AG10803 (cell line): ENCODE measurements around the gene CCNK.

Source experiments
- DNase-seq: peaks from one replicate; pipeline ENCODE4 v3.0.0; 2010; ENCODE audit warnings: low read depth
- H3K4me3 ChIP-seq: 2 replicates; pipeline ENCODE4 v1.5.1; 2011; ENCODE audit warnings: mild to moderate bottlenecking, low read length, control low read depth
- TF ChIP-seq, protein P1 (sequence below): conservative IDR thresholded peaks from 2 replicates; pipeline ENCODE4 v1.5.1; 2011; ENCODE audit warnings: mild to moderate bottlenecking, low read length, control low read depth, inconsistent platforms

Gene CCNK

DNA sequence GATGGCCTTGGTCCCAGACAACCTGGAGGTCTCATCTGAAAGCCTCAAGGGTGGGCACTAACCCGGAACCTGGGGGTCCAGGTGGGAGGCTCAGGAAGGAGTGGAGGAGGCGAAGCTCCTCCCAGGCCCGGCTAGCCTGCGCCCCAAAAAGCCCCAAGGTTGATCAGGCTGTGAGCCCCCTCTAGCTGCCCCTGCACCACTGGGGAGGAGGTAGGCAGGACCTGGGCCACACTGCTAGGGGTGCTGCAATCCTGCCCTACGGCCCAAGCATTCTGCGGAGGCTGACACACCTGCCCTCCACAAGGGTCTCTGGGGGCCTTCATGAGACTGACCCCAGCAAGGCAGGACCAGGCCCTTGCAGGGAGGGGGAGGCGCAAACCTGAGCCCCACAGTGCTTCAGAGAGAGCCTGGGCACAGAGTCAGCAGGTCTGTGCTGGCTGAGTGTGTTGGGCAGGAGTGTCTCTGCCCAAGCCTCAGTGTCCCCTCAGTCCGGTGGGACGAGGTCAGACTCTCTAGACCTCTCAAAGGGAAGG is 70.9 kb downstream of the CCNK start:
- no peak for DNase-seq
- H3K4me3 ChIP-seq, result no peak overlapping the region
- TF ChIP-seq, protein P1, sequence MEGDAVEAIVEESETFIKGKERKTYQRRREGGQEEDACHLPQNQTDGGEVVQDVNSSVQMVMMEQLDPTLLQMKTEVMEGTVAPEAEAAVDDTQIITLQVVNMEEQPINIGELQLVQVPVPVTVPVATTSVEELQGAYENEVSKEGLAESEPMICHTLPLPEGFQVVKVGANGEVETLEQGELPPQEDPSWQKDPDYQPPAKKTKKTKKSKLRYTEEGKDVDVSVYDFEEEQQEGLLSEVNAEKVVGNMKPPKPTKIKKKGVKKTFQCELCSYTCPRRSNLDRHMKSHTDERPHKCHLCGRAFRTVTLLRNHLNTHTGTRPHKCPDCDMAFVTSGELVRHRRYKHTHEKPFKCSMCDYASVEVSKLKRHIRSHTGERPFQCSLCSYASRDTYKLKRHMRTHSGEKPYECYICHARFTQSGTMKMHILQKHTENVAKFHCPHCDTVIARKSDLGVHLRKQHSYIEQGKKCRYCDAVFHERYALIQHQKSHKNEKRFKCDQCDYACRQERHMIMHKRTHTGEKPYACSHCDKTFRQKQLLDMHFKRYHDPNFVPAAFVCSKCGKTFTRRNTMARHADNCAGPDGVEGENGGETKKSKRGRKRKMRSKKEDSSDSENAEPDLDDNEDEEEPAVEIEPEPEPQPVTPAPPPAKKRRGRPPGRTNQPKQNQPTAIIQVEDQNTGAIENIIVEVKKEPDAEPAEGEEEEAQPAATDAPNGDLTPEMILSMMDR, result no peak

DNA sequence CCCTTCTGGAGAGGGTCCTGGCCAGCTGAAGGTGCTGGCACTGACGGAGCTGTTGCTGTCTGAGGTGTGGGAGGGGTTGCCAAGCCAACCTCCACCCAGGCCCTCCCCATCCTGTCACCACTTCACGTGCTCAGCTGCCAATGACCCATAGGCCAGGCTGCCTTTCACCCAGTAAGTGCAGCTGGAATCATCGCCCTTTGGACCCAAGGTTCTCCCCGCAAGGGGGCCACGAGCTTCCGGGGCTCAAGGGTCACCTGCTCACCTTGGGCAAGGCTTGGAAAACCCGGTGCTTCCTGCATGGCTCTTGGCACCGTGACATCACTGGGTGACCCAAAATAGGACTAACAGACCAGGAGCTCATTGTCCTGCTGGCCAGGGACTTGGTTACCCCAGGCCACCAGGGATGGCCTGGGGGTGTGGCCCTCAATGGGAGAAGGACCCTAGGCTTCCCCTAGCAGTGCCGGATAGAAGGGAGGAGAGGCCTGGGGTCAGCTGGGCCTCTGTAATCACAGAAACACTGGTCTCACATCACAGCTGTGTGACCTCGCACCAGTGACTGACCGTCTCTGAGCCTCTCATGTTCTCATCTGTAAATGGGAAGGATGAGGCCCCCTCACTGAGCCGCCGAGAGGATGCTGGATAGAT is 71.5 kb downstream of the CCNK start:
- H3K4me3 ChIP-seq, result no peak overlapping the region
- TF ChIP-seq, protein P1, result no peak
- no peak for DNase-seq

DNA sequence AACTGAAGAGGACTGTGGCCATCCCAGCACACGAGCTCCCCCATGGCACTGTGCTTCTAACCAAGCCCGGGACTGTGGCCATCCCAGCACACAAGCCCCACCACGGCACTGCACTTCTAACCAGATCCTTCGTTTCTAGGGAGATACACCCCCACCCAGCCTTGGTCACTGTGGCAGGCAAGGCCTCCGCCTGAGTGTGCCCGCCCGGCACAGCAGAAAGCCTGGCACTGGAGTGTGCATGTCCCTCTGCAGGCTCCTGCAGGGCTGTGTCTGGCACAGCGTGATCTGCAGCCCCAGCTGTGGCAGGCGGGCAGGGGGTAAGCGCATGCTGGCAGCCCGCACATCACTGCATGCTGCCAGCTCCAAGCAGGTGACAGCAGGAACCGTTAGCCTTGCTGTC is 73.0 kb downstream of the CCNK start:
- no peak overlapping the region for H3K4me3 ChIP-seq
- no peak for DNase-seq
- TF ChIP-seq, protein P1, result no peak

DNA sequence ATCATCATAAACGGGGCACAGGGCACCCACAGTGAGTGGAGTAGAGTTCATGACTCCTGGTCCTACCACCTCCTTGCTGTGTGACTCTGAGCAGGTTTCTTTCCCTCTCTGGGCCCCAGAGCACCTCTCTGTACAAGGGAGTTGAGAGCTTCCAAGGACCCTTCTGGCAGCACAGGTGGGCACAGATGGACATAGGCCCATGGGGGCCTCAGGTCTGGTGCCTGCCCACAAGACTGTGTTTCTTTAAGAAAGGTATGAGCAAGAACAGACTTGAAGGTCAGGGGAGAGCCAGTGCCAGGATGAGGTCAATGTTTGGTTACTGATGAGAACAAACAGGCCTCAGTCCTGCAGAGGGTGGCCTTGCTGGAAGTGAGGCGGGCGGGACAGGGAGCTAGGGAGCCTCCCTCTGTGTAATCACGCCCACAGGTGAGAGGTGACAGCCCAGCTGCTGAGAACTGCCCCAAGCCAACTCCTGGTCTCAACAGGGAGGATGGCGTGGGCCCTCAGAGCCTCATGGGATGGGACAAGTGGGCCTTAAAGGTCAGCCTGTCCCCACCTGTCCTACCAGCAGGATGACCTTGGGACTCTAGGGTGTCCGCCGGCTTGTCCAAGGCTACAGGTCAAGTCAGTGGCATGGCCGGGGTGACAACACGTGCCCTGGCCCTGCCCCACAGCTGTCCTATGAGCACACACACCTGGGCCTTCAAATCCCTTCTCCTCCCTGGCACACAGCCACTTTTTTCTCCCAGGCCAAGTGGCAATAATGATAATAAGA is 73.7 kb downstream of the CCNK start:
- no peak for DNase-seq
- TF ChIP-seq, protein P1, result no peak
- H3K4me3 ChIP-seq, result no peak overlapping the region

DNA sequence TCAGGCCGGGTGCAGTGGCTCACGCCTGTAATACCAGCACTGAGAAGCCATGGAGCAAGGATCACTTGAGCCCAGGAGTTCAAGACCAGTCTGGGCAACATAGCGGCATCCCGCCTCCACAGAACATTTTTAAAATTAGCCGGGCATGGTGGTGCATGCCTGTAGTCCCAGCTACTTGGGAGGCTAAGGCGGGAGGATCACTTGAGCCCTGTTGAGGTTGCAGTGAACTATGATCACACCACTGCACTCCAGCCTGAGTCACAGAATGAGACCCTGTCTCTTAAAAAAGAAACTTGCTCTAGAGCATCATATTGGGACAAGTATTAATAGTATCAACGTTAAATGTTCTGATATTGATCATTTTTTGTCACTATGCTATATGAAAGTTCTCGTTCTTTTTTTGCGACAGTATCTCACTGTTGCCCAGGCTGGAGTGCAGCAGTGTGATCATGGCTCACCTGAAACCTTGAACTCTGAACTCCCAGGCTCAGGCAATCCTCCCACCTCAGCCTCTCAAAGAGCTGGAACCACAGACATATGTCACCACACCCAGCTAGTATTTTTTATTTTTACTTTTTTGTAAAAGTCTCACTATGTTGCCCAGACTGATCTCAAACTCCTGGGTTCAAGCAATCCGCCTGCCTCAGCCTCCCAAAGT is 75.1 kb downstream of the CCNK start:
- TF ChIP-seq, protein P1, result no peak
- no peak overlapping the region for H3K4me3 ChIP-seq
- no peak for DNase-seq

DNA sequence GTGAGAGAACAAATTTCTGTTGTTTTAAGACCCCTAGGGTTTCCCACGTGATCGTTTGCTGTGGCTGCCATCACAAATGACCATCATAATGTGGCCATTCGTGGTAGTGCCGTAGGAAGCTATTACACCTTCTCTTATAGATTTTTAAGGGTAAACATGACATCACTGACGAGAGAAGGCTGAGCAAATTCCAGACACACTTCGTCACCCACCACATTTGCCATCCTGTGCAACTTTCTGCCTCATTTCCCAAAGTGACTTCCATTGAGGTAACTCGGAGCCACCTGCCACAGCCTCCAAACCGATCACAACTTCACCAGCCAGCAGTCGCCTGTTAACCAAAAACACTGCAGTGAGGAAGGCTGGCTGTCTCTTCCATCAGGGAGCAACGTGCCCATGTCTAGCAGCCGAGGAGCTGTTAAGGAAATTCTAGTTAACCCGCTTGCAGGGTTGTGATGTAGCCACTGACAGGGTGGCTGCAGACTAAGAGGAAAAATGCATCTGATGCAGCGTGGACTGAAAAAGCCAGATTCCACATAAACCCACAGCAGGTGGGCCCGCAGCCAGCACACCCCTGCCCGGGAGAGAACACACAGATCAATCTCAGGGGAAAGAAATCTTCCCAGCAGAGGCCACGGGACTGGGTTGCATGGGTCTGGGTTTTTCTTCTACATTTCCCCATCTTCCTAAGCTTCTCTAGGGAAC is 78.2 kb downstream of the CCNK start:
- TF ChIP-seq, protein P1, result no peak
- peak; percentile 48 for DNase-seq
- no peak overlapping the region for H3K4me3 ChIP-seq
